VCaP (cell line): Measurements from ENCODE around the gene ACTL10.

ENCODE experiments used
- H3K27ac ChIP-seq: fragments of 450-650 bp; 2 replicates; pipeline ENCODE4 v1.5.1; 2017
- TF ChIP-seq, protein P1 (sequence below): fragments of 450-650 bp; conservative IDR thresholded peaks from 2 replicates; pipeline ENCODE4 v1.5.1; 2017; ENCODE audit warnings: mild to moderate bottlenecking, moderate library complexity

The ACTL10 gene

DNA sequence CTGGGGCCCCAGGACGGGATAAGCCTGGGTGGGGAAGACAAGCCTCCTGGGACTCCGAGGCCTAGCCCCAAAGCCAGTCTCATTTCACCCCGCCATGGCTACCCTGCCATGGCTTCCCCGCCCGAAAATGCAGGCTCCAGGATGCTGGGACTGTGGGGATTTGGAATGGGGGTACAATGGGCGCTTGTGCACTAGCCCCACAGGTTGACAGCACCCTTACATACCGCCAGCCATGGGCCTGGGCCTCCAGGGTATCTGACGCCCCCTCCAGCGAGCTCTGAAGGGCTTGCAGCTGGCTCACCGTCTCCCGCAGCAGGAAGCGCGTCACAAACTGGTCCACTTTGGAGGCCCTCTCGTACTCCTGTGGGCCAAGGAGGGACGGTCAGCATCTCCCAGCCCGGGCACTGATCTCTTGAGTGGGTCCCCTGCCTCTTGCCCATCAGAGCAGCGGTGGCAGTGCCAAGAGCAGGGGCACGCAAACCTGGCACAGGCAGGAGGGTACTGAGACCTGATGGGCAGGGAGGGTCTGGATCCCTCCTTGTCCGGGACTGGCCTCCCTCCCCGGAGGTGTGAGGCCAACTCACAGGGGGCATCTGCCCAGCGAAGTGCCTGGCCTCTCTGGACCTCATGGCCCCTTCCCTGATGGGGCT lies 6.6 kb upstream of the ACTL10 start:
- TF ChIP-seq, protein P1, sequence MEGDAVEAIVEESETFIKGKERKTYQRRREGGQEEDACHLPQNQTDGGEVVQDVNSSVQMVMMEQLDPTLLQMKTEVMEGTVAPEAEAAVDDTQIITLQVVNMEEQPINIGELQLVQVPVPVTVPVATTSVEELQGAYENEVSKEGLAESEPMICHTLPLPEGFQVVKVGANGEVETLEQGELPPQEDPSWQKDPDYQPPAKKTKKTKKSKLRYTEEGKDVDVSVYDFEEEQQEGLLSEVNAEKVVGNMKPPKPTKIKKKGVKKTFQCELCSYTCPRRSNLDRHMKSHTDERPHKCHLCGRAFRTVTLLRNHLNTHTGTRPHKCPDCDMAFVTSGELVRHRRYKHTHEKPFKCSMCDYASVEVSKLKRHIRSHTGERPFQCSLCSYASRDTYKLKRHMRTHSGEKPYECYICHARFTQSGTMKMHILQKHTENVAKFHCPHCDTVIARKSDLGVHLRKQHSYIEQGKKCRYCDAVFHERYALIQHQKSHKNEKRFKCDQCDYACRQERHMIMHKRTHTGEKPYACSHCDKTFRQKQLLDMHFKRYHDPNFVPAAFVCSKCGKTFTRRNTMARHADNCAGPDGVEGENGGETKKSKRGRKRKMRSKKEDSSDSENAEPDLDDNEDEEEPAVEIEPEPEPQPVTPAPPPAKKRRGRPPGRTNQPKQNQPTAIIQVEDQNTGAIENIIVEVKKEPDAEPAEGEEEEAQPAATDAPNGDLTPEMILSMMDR: no peak
- no peak overlapping the region for H3K27ac ChIP-seq

- TF ChIP-seq, protein P1: no peak
- no peak overlapping the region; the same call in 1 of the 2 replicates for H3K27ac ChIP-seq
Observed at GRCh38 chr20:33660685-33661058, 6.1 kb upstream of the ACTL10 start.

DNA sequence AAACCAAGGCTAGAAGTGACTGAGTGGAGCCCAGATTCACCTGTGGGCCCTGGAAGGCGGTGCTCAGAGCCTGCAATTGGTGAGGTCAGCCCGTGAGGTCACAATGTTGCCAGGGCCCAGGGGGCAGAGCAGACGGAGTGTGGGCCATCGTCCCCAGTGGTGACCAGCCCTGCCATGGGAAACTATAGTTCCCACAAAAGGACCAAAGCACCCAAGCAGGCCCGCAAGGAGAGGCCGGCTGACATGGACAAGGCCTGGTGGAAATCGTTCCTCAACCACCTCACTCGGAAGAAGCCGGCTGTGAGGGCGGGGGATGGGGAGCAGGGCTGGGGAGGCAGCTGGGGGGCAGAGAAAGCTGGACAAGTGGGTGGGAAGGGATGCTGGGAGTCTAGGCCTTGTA lies 4.6 kb upstream of the ACTL10 start, which contains the start of gene C20orf144:
Gene C20orf144 (plus strand): TSS at position 156 of the 400 bp plus-strand sequence. CDS start 19 bp downstream, at position 175.
- H3K27ac ChIP-seq: peak within 1 kb of the TSS; percentile 98
- TF ChIP-seq, protein P1: no peak

GRCh38 chr20:33663161-33664084 lies 3.3 kb upstream of the ACTL10 start:
- peak overlapping the region; percentile 98 for H3K27ac ChIP-seq
- TF ChIP-seq, protein P1: no peak

- H3K27ac ChIP-seq: peak overlapping the region; percentile 98
- TF ChIP-seq, protein P1: no peak
Observed at GRCh38 chr20:33664085-33664761, 2.5 kb upstream of the ACTL10 start.

DNA sequence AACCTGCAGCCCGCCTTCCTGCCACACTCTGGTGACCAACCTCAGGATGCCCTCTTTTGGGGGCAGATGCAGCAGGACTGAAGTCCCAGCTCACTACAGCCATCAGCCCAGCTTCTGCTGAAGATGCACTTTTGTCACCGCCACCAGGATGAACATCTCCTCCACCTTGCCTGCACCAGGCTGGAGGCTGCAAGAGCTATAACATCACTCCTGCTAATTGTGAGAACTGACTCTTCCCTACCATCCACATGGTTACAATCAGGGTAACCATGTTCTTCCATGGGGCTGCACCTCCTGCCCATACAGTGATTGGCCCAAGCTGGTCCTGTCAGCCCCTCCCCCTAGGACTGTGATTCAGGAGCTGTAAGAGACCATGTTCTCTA lies 2.0 kb upstream of the ACTL10 start:
- TF ChIP-seq, protein P1: no peak
- peak overlapping the region; percentile 98 for H3K27ac ChIP-seq

GRCh38 chr20:33667245-33667675 lies 517 bp downstream of the ACTL10 start:
- H3K27ac ChIP-seq: peak overlapping the region; percentile 98
- TF ChIP-seq, protein P1: no peak
